NCI-H2227 (cell line): ENCODE data around the gene C1QTNF9B.

Source experiments
- DNase-seq: peaks from one replicate; lab custom pipeline; 2025; ENCODE audit not compliant: unreplicated experiment; lab: John Stamatoyannopoulos, UW

Gene C1QTNF9B

GRCh38 chr13:23859904-23860303, 37.4 kb downstream of the C1QTNF9B start:
- no peak for DNase-seq

DNA sequence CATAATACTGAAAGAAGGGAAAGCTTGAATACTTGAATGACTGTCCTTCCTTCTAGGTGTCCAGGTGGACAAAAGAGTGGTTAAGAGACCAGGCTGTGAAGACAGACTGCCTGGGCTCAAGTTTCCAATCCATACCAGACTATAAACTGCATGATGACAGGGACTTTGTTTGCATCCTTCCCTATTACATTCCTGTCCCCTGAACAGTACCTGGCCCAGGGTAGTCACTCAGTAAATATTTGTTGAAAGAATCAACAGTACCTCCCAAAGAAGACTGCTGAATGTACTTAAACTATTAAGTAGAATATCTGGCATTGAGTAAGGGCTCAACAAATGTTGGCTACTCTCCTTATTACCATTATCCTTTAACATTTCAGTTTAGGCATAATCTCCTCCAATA, 37.8 kb downstream of the C1QTNF9B start:
- no peak for DNase-seq

DNA sequence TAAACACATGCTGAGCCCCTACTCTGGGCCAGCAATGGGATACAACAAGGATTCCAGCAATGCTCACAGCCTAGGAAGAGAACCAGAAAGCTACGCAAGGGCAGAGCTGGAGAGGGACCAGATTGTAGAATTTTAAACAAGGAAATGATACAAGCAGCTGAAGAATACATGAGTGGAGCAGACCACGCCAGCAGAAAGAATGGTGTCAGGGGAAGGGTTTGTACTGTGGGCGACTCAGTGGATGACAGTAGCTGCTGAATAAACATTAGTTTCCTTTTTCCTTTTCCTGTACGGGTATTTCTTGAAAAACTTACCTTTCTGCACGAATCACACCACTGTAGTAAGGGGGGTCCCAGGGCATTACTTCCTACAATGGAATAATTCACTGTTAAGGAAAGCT, 38.8 kb downstream of the C1QTNF9B start:
- DNase-seq, result no peak

DNA sequence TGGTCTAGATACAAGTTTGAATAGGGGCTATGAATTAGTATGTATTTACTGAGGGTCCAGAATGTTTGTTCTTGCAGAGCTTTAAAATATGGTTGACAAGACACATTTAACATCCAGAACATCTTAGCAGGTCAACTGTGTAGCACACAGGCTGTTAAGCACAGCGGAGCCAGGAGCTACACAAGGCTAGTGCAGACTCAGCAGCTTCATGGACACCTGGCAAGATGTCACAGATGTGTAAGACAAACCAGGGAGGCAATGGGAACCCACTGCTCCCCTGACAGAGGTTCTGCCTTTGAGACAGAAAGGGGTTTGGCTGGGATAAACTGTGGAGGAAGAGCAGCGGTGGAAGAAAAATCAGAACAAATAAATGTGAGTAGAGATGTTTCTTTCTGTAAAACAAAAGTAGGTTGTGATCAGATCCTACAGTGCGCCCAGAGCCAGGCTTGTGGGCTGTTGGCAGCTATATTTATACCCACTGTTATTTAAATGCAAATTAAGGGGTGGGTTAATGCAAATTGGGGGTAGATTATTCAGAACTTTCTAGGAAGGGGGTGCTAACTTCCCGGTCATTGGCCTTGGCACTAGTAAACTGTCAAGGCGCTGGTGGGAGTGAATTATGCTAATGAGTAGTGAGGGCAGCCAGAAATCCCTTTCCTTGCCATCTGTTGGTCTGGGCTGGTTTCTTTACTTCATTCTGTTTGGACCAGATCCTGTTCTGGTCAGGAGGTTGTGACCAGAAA, 41.1 kb downstream of the C1QTNF9B start:
- no peak for DNase-seq

DNA sequence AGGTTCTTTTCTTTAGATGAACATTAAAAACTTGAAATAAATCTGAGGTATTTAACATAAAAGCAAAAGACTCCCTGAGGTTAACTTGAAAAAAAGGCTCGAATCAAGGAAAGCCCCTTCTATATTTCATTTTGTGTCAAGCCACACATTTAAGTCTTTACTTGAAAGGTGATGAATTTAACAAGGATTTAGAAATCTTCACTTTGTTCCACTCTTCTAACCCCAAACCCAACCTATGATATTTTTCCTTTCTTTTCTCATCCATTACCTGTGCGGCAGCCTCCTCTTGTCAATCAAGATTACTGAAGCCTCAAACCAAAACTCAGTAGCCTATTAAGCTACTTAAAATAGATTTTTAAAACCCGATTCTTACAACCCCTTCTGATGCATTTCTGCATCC, 41.9 kb downstream of the C1QTNF9B start:
- DNase-seq, result no peak

DNA sequence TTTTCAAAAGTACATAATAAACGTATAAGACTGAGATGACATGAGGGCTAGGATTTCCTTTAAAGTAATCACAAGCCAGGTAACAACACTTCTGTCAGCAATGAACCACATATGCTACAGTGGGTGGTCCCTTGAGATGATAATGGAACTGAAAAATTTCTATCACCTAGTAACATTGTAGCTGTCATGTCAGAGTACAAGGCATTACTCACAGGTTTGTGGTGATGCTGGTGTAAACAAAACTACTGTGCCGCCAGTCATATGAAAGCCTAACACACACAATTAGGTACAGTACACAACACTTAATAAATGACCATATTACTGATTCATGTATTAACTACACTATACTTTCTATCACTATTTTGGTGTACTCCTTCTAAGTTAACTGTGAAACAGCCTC, 45.0 kb downstream of the C1QTNF9B start:
- DNase-seq, result no peak

GRCh38 chr13:23851106-23851505, 46.2 kb downstream of the C1QTNF9B start:
- no peak for DNase-seq

DNA sequence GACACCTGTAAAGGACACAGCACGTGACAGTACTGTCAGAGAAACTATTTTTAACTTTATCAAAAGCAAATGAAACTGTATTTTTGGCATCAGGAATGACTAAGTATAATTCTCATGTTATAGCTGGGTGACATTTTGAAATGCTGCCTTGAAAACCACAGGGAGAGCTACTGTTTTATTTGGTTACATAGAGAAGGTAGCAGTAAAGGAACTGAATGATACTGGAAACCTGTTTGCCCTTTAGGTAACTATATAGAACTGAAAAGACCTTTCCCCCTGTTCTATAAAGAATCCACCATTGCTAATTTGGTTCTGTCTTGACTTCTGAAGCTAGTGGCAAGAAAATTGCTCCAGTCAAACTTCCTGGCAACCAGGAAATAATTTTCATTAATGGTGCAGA, 47.2 kb downstream of the C1QTNF9B start:
- DNase-seq, result no peak

GRCh38 chr13:23849670-23850069, 47.6 kb downstream of the C1QTNF9B start:
- no peak for DNase-seq

DNA sequence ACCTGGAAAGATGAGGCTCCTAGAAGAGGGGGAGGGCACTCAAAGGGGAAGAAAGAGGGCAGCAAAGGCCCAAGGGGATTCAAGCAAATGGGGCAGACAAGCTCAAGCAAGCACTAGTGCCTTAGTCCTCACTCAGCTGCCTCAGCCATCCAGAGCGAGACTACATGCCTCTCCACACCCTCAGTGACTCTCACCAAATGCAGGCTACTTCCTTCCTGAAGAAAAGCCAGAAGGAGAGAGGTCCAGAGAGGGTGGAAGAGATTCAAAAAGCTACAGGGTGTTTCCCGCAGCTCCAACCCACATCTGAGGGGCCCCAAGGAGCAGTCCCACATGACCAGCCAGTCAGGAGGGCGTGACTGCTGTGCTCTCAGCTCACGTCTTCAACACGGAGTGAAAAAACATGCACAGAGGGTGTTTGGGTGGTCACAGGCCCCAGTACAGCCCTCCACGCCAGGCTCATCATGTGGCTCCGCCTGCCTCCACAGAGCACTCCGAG, 48.6 kb downstream of the C1QTNF9B start:
- DNase-seq, result no peak

- DNase-seq, result no peak
Observed at GRCh38 chr13:23848019-23848418, 49.3 kb downstream of the C1QTNF9B start.

DNA sequence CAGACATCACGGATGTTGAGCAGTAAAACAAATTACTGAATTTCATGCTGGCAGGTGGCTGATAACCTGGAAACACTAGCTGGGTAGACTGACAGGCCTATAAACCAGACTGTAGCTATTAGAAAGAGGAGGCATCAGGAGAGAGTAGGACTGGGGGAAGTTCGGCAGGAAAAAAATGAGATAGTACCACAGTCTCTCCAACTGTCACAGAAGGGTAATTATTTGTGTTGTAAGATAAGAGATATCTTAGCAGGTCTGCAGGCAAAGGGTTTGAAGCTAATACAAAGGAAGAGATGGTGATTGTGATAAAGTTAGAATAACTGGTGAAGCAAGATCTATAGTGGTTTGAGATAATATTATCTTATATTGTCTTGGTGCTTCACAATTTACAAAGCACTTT, 49.8 kb downstream of the C1QTNF9B start:
- DNase-seq, result no peak

DNA sequence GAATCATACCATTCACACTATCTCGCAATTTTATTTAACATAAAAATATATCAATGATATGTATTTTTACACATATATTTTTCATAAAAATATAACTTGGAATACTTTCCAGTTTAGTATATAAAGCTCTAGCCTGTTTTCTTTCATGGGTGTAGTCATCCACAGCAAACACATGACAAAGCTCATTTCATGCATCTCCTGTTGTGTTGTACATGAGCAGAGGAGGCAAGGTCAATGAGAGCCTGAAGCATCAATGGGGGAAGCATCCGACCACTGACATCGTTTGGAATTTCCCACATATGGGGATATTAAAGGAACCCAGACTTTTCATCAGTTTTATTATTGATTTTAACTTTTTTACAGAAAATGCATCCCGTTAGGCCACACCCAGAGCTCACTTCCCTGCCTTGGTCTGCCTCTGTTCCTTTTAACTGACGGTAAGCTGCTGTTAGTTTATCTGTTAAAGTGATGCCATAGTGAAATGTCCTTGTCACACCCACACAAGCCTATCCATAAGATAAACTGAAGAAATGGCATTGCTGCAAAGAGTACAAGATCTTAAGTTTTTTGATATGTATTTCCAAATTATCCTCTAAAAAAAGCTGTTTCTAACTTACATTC, 52.1 kb downstream of the C1QTNF9B start:
- DNase-seq, result no peak

- no peak for DNase-seq
Observed at GRCh38 chr13:23844132-23844531, 53.2 kb downstream of the C1QTNF9B start.

DNA sequence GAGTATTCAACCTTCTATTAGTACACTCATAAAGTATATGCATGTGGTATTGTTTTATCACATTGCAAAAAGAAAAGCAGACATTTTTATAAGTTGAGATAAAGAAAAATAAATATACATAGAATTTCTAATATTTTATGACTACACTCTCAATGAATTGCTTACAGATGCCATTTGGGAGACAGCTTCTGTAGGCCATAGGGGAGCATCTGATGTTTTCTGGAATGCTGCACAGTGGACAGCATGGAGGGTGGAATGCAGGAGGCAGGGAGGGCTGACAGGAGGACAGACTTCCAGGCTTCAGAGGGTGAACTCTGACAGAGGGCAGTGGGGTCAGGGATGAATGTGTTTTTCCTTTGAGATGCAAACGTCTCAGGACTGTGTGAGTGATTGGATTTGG, 53.9 kb downstream of the C1QTNF9B start:
- no peak for DNase-seq

GRCh38 chr13:23842406-23842805, 54.9 kb downstream of the C1QTNF9B start:
- no peak for DNase-seq
